GM21723 (cell line): ENCODE results near the gene RBM14.
"Not testable (repeated sequence)": the region's sequence is repeated elsewhere in the genome, so short reads cannot be mapped to it uniquely, and the experiment has no call there.

Source experiments
- ATAC-seq: cut with Tn5 transposase; IDR thresholded peaks from one replicate; pipeline ENCODE4 v1.9.1; 2021; ENCODE audit warnings: mild to moderate bottlenecking, moderate library complexity; ENCODE audit not compliant: unreplicated experiment

The RBM14 gene

DNA sequence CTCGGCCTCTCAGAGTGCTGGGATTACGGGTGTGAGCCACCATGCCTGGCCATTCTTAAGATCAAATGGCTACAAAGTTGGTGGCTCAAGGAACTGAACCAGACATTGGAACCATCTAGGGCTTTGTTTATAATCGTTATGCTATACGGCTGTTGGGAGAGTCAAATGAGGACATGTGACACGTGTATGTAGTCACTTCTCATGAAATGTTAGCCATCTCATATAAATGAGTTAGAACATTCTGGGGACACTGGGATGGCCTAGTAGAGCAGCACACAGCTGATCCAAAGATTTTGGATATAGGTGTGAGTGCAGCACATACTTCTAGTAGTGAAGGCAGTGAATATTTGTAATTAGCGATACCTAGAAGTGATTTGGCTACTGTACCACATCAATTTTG, 15.5 kb downstream of the RBM14 start:
- no peak for ATAC-seq

DNA sequence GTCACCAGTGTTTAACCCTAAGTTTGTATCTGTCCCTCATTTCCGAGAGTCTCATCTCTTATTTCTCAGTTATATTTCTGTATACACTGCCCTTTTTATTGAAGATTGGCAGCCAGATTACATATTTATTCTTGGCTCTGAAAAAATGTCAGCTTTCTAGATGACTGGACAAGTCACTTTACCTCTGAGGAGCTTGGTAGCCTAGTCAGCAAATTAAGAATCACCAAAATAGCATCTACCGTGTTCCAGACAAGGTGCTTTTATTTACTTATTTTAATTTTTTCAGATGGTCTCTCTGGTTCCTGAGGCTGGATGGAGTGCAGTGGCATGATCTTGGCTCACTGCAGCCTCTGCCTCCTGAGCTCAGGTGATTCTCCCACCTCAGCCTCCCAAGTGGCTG, 16.5 kb downstream of the RBM14 start:
- ATAC-seq = no peak

DNA sequence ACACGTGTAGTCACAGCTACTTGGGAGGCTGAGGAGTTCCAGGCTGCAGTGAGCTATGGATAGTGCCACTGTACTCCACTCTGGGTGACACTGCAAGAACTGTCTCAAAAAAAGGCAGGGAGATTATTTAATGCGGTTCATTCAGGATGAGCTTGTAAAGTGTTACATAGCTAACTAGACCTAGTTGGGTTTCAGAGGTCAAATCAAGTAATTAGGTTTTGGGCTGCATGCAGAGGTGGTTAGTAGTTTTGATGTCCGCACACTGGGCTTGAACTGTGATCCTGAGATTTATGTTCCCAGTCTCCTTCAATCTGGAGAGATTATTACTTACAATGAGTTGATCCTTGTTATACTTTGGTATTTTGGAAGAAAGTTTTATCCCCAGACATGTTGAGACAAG, 20.0 kb downstream of the RBM14 start:
- no peak for ATAC-seq

DNA sequence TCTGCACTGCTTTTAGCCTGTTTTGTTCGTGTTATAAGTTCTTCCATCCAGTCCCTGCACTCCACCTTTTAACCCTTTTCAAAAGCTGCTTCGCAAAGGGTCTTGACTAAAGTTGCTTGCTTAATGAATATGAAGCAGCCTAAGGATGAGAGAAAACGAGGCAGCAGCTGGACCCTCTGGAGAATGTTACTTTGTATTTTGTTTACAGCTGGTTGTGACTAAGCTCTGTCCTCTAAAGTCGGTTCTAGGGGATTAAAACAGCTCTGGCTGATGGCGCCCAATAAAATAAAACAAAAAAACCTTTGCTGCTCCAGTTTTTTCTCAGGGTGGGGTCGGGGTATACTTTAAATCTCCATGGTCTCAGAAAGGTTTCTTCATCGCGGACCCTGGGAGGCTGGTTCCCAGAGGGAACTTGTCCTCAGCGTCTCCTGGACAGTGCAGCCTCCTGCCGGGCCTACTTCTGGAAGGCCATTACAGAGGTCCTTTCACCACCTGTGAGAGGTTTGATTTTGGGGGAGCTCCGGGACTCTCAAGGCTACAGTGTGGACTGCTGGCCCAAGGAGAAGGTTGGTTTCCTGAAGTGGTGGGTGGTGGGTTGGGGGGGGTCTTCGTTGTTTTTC, 21.2 kb downstream of the RBM14 start:
- peak; percentile 3 for ATAC-seq

DNA sequence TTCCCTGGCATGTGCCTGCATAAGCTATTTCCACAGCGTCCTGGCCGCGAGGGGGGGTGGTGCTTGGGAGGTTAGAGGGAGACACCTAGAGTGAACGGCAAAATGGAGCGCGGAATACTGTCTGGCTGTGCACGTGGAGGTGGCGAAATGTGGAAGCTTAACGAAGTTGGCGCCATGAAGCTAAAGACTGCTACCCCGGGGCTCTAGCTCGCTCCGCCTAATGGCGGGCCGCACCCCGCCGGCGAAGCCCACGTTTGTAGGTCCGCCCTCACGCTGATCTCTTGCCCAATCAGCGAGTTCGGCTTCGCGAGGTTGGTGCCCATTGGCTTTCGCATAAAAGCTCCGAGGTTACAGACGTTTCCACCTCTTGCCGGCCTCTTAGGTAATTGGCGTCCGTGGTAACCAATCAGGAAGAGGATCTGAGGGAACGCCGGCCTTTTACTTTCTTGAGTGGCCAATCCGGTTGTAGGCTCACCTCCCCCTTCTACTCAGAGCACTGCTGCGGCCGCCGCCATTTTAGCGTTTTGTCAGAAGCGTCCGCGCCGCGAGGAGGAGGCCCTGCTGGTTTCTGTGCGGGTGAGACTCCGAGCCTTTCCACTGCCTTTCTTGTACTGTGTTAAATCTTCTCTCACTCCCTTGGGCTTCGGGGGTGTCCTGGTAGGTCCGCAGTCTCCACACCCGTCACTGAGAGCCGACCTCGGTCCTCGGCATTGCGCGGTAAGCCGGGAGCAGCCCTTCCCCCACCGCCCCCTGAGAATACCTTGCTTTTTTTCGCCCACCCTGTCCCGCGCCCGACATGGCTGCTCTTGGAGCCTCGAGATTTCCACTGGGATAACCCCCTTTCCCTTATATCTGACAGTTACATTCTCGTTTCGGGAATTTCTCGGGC, 22.0 kb downstream of the RBM14 start, which contains the start of gene RBM4:
Gene RBM4, plus strand, starts transcription at position 527 of the 889 bp plus-strand sequence. CDS start 1,009 bp downstream, outside the sequence.
- peak; percentile 95 for ATAC-seq

DNA sequence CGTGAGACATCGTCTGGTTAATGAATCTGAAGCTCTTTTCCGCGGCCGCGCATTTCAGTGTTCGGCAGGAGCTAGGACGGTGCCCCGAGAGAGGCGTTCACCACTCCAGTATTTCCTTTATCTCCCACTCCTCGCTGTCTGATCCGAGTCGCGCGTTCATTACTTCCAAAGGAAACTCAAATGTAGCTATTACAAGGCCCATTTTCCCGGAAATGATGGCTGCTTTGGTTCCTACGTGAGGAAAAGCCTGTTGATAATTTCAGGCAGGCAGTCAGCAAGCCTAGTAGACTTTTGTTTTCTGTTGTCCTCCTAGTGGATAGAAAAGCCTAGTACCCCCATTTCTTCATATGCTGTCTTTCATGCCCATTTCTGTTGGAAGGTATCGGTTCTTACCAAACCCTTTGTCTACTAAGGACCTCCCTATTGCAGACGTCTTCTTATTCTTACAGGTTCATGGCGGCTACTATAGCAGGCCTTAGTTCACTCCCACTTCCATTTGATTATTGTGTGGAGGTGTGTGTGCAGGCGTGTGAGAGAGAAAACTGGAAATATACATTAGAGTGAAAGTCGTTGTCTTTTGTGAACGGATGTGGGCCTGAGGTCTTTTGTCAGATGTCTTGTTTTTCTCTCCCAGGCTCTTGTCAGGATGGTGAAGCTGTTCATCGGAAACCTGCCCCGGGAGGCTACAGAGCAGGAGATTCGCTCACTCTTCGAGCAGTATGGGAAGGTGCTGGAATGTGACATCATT, 22.8 kb downstream of the RBM14 start:
- no peak for ATAC-seq

DNA sequence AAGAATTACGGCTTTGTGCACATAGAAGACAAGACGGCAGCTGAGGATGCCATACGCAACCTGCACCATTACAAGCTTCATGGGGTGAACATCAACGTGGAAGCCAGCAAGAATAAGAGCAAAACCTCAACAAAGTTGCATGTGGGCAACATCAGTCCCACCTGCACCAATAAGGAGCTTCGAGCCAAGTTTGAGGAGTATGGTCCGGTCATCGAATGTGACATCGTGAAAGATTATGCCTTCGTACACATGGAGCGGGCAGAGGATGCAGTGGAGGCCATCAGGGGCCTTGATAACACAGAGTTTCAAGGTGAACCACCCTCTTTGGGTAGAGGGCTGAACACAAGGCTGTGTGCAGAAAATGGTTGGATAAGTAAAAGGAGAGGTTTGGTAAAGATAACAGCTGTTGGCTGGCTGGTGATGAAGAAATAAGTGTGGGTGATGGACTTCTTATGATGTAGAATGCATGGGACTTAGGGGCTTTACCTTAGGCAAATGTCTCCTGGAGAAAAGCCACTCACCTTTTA, 23.4 kb downstream of the RBM14 start:
- ATAC-seq = not testable (repeated sequence)

DNA sequence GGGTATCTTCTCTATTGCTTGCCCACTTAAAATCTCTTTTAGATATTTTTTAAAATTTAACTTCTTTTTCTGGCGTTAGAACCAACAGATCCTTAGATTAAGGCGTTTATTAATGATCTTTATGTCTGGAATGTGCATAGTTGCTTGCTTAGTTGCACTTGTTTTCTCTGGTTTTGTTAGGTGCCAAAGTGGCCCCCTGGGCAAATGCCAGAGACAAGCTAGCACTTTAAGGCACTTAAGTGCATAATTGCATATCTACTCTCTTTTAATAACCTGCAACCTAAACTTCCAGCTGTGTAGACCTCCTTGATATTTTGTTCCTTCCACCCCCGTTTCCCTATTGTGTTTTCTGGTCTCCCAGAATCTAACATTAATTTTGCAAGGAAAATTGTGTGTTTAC, 25.4 kb downstream of the RBM14 start:
- ATAC-seq = no peak

DNA sequence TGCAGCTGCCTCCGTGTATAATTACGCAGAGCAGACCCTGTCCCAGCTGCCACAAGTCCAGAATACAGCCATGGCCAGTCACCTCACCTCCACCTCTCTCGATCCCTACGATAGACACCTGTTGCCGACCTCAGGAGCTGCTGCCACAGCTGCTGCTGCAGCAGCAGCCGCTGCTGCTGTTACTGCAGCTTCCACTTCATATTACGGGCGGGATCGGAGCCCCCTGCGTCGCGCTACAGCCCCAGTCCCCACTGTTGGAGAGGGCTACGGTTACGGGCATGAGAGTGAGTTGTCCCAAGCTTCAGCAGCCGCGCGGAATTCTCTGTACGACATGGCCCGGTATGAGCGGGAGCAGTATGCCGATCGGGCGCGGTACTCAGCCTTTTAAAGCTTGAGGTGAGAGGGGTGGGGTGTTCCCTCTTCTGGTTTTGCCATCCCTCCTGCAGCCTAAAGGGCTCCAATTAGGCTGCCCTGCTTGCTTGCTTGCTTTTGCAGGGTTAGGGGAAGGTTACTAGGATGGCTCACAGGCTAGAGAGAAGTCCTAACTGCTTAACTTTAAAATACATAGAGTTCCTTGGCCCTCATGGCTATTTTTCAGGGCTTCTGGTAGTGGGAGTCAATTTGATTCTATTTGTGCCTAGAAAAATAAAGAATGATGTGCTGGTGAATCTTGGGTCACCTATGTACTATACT, 27.5 kb downstream of the RBM14 start:
- ATAC-seq = no peak

DNA sequence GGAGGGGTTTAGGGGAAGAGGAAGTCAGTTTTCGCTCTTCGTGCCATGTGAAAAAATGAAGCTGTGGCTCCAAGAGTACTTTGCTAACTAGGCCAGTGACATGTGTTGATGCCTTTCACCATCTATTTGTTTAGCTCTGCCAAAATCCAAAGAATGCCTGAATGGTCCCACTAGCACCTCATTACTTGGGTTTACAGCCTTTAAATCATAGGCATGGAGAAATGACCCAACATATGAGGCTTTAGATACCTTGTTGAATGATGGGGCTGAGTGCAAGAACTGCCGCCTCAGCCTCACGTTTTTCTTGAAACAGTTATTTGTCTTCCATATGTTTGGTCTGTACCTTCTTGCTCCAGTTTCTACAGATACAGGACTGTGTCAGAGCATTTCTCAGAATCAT, 30.4 kb downstream of the RBM14 start:
- ATAC-seq = no peak

DNA sequence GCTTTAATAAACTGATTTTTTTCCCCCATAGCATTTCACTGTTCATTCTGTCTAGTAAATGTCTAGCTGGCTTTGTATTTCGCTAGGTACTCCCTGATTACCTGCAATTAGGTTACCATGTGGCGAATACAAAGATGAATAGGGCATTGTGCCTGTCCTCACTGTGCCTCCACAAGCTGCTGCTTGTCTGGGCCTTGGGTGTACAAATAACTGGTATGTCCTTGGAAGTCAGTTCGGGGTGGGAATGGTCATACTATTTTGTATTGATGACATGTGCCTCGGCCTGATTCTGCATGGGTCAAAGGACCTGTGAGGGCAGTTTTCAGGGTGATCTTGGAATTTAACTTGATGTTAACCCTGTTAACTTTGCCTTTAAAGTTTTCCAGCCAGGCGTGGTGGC, 33.5 kb downstream of the RBM14 start:
- ATAC-seq = no peak

DNA sequence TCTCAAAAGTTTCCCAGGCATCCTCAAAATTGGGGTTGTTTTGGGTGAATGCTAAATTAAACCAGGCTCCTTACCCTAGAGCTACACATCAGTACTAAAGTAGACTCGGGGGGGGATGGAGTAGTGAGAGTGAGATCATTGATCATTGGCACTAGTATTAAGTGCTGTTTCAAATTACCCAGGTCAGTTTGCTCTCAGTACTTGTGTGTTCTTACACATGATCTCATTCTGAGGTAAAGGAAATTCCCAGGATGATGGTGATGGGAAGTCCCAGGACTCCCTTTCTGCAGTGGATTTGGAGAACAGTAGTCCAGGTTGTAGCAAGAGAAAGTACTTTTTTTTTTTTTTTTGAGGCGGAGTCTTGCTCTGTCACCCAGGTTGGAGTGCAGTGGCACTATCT, 34.6 kb downstream of the RBM14 start:
- ATAC-seq = no peak

DNA sequence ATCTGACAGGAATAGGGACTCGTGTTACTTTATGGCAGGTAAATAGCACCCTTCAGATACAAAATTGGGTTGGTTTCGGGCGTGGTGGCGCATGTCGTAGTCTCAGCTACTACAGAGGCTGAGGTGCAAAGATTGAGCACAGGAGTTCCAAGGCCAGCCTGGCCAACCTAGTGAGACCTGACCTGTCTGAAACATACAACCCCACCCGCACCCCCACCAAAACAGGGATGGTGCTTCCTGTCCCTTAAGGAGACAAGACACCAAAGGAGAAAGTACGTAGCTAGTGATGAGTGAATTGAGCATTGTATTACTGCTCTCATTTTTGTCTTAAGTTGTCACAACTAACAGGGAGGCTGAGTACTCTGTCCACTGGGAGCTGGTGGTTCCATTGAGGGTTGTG, 36.2 kb downstream of the RBM14 start:
- no peak for ATAC-seq

DNA sequence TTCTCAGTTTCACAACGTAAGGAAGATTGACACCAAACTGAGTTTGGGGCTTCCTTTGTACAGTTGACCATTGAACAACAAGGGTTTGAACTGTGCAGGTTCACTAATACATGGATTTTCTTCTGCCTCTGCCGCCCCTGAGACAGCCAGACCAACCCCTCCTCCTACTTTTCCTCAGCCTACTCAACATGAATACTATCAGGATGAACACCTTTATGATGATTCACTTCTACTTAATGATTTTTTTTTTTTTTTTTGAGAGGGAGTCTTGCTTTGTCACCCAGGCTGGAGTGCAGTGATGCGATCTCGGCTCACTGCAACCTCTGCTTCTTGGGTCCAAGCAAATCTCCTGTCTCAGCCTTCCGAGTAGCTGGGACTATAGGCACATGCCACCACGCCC, 36.7 kb downstream of the RBM14 start:
- no peak for ATAC-seq

DNA sequence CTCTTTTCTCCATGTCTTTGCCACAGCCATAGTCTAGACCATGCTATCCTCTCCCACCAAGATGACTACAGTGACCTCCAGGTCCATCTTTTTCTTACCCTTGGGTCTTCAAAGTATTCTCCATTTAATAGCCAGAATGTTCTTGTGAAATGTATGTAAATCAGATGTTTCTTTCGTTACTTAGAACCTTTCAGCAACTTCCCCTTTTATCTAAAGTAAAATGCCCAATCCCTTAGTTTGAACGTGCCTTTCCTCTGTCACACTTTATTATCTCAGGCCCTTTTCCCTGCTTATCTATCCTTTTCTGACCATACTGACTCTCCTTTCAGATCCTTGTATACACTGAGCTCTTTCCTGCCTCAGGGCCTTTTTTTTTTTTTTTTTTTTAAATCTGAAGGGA, 43.3 kb downstream of the RBM14 start:
- ATAC-seq = no peak

DNA sequence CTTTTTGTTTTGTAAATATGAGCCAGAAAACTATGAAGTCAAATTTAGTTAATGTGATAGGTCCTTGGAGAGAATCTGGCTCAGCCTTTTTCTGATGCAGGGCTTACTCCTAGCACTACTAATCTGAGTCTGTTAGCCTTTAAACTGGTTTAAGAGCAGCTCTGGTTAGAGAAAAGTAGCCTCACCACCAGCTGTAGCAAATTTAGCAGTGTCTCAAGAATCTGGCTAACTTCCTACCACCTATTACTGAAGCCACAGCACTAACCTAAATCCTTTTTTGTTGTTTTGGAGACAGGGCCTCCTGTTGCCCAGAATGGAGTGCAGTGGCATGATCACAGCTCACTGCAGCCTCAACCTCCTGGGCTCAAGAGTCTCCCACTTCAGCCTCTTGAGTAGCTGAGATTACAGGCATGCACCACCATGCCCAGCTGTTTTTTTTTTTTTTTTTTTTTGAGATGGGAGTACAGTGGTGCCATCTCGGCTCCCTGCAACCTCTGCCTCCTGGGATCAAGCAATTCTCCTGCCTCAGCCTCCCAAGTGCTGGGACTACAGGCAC, 47.4 kb downstream of the RBM14 start:
- no peak for ATAC-seq

DNA sequence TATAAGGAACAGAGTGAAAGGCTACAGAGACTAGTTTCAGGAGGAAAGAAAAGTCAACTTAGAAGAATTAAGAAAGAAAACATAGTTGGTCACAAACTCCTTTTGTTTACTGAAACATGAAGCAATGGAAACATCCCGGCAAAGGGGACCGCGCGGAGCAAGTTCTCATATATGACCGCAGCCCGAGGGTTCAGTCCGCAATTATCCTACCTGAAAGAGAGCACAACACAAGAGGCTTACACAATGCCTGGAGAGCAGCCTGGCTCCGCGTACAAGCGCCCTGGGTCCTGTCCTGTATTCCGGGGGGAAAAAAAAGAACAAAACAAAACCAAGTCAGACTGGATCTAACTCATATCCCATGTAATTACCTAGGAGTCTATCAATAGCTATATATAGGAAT, 48.9 kb downstream of the RBM14 start:
- ATAC-seq = no peak

DNA sequence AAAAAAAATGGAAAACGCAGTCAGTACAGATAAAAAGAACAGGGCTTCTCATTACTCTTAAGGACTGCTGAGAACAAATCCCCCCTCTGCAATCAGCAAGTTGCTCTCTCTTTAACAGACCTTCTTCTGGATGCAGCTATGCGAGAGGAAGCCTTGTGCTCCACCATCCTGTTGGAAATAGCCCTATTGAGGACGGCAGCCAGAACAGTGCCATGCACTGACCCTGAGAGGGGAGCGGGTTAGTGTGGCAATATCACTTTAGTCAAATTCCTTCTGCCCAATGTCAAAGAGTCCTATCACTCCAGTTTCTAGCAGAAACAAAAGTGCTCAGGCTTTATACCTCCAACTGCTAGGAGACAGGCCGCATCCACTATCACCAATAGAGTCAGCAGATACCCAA, 54.4 kb downstream of the RBM14 start:
- no peak for ATAC-seq

DNA sequence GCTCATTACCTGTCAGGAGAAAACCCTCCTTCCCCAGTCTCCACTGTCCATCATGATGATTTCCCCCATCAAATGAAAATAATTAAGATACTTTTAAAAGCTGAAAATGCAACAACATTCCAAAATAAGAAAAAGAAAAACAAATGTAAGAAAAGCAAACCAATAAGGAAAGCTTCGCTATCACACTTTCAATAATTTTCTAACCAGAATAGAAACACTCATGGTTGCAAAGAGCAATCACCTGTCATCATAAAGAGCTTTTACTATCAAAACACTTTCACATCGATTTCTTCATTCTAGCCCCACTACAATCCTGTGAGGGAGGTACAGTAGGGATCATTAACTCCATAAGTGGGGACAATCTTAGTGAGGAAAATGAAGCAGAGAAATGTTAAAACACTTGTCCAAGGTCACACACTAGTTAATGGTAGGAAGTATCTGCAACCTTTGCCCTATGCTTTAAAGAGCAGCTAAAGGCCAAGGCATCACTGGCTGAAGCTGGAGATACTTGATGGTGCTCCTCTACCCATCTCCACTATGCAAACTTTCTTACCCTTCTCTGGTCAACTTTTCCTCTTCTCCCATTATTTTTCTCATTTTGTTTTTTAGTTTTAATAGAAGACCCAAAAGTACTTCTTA, 58.7 kb downstream of the RBM14 start:
- no peak for ATAC-seq

DNA sequence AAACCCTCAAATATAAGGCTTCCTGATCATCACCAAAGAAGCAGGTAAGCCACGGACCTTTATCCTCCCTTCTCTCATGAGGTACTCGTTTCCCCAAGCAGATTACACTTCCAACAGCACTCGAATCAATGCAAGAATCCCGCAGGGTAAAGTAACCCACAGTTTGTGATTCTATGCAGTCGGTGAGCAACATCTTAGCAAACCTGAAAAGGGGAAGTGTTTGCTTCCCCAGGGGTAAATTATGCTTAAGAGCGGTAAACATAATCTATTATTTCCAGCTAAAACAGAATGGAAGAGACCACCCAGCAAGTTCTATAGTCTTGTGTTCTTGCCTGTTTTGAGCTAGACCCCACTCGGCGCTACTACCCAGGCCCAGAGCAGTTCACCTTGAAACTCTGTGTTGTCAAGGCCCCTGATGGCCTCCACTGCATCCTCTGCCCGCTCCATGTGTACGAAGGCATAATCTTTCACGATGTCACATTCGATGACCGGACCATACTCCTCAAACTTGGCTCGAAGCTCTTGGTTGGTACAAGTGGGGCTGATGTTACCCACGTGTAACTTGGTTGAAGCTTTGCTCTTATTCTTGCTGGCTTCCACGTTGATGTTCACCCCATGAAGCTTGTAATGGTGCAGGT, 60.0 kb downstream of the RBM14 start:
- no peak for ATAC-seq
